GM19238 (cell line): ENCODE results near the gene DCTN1.

Source experiments
- DNase-seq: peaks from one replicate; pipeline ENCODE4 v3.0.0; 2011; ENCODE audit warnings: low spot score; ENCODE audit not compliant: insufficient read length

Gene DCTN1

DNA sequence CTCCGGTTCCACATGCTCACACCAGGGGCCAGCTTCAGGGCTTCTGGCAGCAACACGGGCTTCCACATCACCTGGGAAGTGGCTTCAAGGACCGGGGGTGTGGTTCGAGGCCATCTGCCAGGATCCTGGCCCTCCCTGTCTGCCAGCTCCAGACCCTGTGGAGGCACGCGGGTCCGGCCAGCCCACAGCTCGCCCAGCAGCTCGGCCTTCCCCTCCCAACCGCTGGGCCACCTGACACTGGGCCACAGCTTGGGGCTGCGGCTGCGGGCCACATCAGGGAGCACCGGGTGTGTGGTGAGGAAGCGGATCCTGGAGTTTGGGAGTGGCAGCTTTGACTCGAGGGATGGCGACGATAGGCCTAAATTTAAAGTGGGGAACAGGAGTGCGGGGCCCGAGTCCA lies 34.3 kb upstream of the DCTN1 start:
- no peak for DNase-seq

DNA sequence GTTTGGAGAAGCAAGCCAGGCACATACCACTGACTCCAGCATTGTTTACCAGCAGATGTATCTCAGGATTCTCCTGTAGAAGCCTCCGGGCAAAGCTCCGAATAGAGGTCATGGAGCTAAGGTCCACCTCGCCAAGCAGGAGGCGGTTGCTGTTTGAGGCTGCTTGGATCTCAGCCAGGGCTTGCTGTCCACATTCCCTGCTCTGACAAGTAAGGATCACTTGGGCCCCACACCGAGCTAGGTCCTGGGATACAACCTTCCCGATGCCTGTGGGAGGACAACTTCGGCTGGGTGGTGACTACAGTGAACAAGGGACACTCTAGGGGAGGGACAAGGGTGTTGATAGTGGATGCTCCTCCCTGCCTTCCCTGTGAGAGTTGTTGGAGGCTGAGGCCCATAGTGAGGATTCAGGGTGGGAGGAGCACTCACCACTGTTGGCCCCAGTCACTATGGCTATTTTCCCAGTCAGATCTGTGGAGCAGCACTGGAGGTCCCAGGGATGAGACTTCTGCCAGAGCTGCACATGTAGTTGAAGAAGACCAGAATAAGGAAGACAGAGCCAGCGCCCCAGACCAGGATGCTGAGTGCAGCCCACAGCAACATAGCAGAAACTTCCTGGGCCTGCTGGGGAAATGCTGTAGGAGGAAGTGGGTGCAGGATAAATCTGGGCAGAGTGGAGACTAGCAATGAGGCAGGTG lies 33.0 kb upstream of the DCTN1 start:
- no peak for DNase-seq

DNA sequence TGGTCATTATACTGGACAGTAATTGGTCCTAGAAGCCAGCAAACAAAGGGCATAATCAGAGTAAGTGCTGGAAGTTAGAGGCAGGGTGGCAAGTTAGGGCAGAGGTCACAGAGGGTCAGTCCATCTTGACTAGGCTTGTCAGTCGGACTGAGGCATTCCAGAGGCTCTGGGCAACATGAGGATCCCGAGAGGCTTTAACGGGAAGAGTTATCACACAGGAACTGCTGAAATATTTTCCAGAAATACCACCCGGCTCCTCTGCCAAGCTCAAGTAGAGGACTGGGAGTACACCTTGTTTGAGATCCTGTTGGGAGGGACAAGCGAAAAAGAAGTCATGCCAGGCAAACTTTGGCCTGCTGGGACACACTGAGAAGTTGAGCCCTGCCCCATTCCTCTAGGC lies 27.6 kb upstream of the DCTN1 start:
- no peak for DNase-seq

DNA sequence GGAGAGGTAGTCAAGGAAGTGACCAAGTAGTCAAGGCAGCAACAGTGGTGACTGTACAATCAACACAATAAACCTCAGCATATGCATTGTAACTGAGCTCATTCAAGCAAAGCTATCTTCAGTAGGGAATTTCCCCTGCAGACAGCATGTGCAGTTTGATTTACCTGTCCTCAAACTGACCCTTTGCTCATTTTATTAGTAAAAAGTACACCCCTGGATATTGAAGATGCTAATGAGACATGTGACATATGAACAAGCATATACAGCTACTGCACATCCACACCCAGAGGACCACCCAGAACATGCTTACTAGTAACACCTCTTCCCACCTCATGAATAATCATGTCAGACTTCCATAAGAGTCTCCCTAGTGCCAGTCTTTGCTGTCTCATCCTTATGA lies 25.9 kb upstream of the DCTN1 start:
- no peak for DNase-seq

DNA sequence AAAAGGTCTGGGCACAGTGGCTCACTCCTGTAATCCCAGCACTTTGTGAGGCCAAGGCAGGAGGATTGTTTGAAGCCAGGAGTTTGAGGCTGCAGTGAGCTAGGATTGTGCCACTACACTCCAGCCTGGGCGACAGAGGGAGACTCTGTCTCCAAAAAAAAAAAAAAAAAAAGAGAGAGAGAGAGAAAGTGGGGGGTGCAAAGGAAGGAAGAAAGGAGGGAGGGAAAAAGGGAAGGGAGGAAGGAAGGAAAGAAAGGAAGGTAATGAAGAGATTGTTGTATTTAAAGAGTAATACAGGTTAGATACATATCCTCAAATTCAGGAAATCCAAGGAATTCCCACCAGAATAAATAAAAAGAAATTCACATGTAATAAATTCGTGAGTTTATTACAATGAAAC lies 21.8 kb upstream of the DCTN1 start:
- DNase-seq = no peak

DNA sequence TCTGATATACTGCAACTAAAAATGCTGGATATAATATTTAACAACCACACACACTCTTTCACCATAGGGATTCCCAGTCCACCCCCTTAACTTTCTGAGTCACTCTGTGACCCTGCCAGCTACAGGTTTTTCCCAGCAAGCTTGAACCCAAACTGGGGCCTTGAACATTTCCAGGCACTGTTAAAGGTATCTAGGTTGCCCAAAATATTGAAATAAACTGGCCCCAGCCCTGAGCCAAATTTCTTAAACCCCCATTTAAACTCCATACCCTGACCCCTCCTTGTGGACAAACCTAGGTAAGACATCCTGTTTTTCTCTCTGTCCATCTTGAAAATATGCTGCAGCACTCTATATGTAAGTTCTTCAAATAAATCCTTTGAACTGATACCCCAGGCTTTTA lies 19.7 kb upstream of the DCTN1 start:
- DNase-seq = no peak

DNA sequence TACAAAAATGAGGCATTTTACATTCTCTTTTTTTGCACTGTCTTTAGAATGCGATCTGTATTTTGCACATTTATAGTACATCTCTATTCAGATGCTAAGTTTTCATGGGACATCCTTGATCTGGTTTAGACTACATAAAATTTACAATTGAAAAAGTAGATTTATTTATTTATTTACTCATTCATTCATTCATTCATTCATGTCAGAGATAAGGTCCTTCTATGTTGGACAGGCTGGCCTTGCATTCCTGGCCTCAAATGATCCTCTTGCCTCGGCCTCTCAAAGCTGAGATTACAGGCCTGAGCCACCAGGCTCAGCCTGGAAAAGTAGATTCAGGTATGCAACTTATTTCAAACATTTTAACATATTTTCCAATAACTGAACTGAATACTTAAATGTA lies 16.0 kb upstream of the DCTN1 start:
- DNase-seq = no peak

DNA sequence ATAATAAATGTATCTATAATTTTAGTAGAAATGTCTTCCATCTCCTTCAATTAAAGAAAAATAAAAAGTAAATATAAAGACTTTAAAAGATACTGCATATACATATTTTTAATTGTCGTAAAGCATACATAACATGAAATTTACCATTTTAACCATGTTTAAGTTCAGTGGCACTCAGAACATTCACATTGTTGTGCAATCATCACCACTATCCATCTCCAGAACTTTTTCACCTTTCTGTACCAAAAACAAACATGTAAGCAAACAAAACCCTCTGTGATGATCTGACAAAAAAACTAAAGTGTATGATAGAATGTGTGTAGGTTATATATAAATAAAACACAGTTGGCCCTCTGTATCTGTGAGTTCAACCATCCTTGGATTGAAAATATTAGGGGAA lies 13.4 kb upstream of the DCTN1 start:
- no peak for DNase-seq

DNA sequence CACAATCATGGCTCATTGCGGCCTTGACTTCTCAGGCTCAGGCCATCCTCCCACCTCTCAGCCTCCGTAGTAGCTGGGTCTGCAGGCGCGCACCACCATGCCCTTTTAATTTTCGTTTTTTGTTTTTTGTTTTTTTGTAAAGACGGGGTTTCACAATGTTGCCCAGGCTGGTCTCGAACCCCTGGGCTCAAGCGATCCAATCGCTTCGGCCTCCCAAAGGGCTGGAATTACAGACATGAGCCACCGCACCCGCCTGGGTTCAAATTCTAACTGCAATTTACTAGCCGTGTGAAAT lies 12.3 kb upstream of the DCTN1 start:
- DNase-seq = no peak

DNA sequence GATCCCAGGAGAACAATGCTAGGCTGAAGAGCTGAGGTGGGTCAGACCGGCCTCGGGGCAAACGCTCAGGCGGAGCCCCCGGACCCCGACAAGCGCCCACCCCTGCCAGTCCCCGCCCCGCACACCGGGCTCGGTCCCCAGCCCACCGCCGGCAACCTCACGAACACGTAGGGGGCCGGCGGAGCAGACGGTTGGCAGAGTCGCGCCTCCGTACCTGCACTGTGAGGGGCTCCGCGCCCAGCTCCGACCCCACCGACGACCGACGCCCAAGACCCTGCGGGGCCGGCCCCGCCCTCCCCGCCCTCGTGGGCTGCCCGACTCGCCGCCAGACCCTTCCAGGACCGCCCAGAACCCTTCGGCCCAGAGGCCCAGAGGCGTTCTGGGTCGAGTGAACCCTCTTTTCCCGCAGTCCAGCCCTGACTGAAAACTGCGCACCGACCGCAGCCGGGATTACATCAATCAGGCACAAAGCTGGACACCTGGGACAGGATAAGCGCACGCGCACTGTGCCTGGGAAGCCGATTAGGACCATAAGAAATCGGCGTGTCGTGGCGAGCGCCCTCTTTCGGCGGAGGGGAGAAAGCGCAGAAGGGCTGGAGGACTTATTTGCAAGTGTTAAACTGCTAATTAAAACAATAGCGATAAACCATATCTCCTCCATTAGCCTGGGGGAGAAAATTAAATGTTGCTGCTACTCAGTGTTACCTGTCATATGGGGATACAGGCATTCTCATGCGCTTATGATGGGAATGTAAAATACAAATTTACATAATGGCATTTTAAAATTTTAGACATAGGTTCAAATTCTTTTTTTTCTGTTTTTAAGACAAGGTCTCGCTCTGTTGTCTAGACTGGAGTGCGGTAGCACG lies 11.7 kb upstream of the DCTN1 start:
- peak; percentile 84 for DNase-seq

DNA sequence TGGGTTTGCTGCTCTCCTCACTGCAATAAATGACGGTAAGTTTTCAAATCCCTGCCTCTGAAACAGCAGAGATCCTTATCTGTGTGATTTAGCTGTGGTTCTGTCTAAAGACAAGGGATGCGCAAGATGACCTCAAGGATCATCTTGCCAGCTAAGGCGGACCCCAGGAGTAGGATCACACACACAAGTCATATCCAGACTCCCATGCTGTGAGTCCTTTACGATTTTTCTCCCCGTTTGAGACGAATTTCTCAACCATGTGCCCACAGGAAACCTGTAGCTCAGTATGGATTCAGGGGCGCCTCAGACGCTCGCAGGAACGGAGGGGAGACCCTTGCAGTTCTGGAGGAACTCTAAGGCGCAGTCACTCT lies 11.1 kb upstream of the DCTN1 start:
- DNase-seq = no peak

DNA sequence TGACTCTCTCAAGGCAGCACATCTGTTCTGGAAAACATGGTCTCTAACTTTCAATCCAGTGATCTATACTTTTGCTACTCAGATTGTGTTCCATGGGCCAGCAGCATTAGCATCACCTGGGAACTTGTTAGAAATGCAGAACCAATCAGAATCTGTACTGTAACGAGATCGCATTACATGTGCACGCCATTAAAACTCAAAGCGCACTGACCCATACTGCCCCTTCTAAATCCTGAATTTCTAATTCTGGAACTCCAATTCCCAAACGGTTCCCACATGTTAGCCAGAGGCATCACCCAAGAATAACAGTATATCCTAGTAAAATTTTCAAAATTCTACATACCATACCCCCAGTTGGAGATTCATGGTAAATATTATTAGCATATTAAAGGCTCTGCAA lies 10.5 kb upstream of the DCTN1 start:
- DNase-seq = no peak

DNA sequence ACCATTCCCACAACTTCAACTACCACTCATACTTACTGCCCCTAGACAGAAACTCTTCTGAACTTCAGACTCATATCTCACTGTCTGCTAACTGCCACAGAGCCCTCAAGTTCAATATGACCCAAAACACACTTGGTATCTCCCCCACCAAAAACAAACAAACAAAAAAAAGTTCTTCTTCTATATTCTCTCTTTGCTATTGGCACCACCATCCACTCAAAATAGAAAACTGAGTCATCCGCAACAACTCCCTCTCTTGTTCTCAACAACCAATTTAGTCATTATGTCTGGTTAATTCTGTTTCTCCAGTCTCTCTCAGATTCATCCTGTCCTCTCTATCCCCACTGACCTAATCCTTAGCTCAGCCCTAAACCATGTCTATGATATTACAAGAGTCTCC lies 7.2 kb upstream of the DCTN1 start:
- DNase-seq = no peak

DNA sequence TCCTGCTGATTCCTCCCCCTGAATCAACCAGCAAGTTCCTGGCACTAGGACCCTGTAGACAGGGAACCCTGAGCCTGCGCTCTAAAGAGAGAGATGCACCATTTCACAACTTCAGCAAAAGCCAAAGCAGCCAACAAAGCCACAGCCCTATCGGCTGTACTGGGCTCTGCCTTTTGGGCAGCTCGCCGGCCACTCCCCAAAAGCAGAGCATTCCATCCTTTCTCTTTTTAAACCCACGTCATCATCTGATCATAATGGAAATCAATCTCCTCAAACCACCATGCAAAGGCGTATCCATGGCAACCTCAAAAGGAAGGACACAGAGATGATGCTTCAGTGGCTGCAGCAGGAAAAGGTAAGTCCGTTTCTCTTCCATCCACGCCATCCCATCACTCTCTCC lies 5.3 kb upstream of the DCTN1 start:
- no peak for DNase-seq

DNA sequence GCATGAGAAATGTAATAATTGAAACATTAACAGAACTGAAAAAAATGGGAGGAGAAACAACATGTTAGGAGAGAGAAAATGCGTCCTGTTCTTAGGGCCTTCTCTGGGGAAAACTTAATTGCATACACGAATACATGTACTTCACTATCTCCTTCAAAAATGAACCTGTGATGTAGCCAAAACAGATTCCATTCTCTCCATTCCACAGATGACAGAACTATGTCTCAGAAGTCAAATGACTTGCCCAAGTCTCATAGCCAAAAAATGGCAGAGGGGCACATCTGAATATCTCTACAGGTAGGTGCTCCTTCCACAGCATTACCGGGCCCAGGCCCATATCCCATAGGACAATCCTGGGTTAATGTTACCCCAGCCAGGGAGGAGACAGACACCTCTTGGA lies 3.9 kb upstream of the DCTN1 start:
- DNase-seq = no peak

DNA sequence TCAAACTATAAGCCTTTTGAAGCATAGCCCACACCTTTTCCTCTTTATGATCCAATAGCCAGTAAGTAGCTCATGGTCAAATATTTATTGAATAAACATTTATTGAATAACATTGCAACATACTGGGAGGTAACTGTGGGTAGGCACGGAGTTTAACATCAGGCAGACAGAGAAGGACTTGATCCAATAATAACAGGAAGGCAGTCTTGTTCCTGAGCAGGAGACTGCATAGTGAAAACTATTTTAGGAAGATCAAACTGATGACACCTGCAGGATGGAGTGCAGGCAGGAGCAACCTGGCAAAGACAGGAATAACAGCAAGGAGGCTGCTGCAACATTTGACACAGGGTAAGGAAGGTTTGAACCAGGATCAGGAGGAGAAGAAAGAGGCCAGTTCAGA lies 3.1 kb upstream of the DCTN1 start:
- no peak for DNase-seq

DNA sequence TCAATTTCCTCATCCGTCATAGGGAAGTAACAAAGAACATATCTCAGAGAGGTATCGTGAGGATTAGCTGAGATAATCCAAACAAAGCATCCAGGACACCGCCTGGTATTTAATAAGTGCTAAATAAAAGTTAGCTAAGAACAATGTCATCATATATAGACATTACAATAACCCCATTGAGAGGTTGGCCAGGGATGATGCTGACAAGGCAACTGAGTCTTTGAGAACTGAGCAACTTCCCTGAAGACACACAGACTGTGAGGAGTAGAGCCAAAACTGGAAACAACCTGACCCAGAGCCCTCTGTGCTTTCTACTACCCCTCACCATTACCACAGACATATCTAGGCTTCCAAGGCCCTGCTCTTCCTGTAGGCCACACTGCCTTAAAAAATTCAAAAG lies 1.6 kb upstream of the DCTN1 start:
- no peak for DNase-seq

DNA sequence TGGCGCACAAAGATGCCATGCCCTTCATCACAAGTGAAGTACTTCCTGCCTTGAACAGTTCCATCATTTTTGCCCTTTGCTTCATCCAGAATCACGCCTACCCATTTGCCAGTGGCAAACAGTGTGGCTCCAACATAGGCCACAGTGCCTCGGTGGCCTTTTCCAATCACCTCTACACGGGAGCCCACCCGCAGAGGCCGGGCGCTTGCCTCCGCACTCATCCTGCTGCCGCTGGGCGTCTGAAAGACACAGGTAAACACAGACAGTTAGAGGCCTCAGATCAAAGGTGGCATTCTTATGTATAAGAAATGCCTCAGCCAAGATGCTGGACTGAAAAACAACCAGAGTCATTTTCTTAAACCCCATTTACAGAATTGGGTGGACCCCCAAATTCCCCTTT lies 2.1 kb downstream of the DCTN1 start:
- no peak for DNase-seq

DNA sequence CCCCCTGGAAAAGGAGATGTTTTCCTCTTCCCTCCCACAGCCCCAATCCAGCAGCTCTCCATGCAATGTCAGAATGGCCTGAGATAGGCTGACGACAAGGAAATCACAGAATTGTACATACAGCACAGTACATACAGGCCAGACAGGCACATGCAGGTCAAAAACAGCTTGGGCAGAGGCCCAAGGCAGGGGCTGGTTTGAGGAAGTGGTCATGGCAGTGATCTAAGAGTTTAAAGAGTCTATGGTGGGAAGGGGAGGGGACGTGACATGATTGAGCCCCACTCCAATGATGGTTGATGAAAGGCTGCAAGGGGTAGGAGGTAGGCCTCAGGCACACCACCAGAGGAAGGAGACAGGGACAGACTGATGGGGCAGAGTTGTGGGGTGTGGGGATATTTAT lies 4.3 kb downstream of the DCTN1 start:
- DNase-seq = no peak

DNA sequence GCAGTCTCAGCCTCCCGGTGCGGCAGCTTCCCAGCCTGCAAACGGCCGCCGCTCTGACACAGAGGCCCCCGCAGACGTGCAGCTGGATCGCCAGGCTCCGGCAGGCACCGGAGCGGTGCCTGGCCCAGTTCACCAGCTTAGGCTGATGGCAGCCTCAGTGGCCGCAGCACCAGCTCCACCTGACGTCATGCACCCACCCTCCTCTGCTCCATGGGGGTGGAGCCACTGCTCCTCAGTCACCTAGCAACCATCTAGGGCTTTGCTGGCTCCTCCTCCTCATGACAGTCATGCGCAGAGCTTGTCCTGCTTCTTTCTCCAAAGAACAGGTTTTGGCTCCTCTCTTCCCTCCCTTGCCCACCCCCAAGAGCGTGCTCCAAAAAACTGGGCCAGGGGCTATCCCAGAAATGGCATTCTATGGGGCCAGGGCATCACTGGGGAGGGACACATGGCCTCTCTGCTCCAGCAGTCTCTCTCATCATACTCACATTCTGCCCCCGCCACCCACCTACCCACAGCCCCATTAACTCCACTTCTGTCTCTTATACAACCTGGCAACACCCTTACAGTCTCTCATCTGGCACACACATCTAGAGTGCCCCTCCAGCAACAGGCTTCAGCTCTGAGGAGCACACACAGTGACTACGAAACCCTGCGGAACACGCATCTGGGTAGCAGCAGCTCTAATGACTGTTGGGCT lies 5.5 kb downstream of the DCTN1 start:
- no peak for DNase-seq

DNA sequence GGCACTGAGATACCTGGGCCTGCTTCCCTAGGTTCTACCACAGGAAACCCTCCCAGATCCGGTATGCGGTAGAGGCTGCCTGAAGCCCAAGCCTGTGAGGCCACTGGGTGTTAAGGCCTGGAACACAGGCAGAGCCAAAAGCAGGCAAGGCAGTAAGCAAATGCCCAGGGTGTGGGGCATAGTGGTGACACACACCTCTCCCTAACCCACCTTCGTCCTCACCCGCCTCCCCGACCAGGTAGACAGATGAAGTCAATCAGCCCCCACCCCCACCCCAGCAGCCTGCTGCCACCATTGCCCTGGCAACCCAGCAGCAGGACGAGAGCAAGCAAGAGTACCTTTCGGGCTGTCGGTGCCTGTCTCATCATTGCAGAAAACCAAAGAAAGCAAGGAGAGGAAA lies 6.1 kb downstream of the DCTN1 start:
- no peak for DNase-seq

DNA sequence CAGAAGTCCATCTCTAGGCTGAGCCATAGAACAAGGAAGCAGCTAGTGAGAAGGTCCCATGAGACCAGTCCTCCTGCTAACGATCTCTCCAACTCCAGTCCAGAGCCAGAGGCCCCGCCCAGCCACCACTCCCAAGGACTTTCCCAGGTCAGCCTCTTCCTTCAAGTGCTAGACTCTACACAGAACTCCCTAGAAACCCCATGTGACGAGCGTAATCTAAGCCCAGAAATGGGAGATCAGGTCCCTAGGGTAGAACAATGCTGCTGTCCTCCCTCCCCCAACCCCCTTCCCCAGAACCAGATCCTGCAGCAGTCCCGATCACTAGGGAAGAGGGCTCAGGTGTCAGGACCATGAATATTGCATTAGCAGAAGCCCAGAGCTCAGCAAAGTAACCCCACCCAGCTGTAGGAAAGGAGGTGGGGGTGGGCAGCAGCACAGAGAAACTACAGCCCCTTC lies 6.9 kb downstream of the DCTN1 start:
- DNase-seq = no peak

DNA sequence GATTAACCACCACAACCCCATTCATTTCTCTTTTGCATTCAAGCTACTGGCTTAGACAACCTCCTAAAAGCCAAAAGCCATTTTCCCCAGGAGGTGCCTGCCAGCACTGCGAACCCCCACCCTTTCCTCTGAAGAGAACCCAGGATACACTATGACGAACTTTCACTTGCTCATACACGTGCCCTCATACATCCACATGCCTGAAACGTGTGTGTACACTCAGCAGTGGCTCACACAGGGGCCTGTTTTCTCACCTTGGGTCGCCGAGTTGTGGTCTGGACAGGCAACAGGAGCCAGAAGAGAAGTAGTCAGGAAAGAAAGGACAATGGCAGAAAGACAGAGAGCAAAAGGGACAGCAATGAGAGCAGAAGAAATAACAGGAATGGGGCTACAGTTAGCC lies 7.4 kb downstream of the DCTN1 start:
- DNase-seq = no peak
